ENCODE data around the gene QSOX1.

The QSOX1 gene

DNA sequence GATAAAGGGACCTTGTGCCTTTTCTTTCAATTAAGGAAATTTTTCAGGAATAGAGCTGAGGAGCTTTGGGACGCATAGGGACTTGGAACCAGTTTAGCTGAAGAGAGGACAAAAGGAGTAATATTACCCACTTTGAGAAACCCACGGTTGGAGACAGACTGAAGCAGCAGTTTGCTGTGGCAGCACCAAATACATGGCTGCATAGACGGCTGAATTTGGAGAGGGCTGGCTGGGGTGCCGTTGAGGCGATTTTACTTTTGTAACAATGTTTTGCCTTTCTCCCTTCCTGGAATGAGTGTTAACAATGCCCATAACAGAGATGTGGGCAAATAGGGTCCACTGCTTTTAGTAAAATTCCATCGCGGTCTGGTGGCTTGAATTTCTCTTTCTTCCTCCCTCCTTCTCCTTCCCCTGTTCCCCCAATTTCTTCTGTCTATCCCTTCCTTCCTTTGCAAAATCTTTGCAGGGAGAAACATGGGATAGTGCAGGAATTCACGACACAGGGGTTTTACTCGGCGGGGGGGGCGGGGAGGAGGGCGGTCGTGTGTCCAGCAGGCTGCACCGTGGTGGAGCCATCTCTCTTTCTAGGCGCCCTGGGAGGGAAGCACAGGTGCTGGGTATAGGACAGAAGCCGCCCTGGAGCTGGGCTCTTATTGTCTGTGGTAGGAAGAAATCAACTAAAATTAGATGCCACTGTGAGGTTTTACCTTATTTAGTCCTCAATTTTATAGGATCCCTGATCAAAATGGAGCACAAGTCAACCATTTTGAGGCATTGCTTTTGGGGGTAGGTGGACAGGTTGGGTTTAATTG, 82.2 kb downstream of the QSOX1 start:
- no peak for DNase-seq (ENCODE audit: low read depth)

GRCh38 chr1:180237869-180238476, 83.3 kb downstream of the QSOX1 start:
- DNase-seq (ENCODE audit: low read depth) = no peak

GRCh38 chr1:180238675-180239074, 84.0 kb downstream of the QSOX1 start:
- no peak for DNase-seq (ENCODE audit: low read depth)

- no peak for DNase-seq (ENCODE audit: low read depth)
Observed at GRCh38 chr1:180239145-180240096, 84.8 kb downstream of the QSOX1 start.

GRCh38 chr1:180241716-180242544, 87.3 kb downstream of the QSOX1 start:
- DNase-seq (ENCODE audit: low read depth) = no peak

DNA sequence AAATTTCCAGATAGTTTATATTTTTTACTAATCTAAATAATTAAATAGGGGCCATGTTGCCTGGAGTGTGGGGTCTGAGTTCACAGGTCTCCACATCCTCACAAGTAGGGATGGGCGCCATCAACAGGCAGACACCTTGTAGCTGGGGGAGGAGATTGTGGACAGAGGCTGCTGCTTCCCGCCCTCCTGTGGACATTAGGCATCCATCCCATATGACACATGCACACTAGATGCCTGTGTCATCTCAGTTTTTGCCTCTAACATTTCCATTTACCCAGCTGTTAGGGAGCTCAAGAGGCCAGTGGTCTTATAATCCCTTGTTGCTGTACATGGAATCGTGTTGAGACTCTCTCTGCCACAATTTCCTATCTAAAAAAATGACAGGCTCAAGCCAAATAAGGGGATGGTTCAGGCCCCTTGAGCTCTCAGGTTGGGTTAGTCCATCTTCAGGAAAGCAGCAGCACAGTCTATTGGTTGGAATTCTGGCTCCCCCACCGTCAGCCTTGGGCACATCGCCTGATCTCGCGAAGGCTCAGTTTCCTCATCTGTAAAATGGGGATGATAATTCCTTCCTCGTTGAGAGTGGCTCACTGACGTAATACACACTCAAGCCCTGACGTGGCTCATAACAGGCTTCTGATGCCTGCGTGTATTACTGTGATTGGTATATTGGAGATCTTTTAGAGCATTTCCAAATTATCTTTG, 89.0 kb downstream of the QSOX1 start:
- DNase-seq (ENCODE audit: low read depth) = no peak

DNA sequence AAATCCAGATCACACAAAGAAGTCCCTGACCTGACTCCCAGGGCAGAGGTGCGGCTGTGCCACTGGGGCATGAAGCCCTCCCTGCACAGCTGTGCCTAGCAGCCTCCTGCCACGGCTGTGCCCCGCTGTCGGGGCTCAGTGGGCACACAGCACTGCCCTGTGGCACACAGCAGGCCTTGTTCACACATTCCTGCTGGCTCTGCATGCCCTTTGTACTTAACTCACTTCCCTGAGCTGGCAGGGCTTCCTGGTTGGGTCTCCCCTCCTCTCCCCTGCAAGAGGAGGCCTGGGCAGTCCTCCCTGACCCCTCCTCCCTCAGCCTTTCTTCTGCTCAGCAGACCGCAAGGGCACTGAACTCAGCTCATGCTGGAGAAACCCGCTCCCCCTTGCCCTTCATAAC, 90.2 kb downstream of the QSOX1 start:
- no peak for DNase-seq (ENCODE audit: low read depth)

- DNase-seq (ENCODE audit: low read depth) = no peak
Observed at GRCh38 chr1:180246579-180246978, 91.9 kb downstream of the QSOX1 start.

GRCh38 chr1:180247061-180247460, 92.4 kb downstream of the QSOX1 start:
- no peak for DNase-seq (ENCODE audit: low read depth)

DNA sequence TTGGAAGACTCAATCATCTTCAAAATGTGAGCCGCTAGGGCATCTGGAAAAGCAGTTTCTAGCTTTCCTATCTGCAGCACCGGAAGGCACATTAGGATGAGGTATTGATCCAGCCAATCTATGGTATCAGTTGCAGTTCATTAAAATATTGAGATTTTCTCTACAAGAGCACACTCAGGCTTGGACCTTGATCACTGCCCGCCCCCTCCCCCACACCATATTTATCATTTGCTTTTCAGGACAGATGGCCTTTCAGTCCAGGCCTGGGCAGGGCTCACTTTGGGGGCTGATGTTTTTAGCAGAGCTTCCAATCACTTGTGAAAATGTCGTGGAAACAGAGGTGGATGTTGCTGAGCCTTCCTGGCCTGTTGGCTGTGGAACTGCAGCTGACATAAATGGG, 92.9 kb downstream of the QSOX1 start:
- no peak for DNase-seq (ENCODE audit: low read depth)

DNA sequence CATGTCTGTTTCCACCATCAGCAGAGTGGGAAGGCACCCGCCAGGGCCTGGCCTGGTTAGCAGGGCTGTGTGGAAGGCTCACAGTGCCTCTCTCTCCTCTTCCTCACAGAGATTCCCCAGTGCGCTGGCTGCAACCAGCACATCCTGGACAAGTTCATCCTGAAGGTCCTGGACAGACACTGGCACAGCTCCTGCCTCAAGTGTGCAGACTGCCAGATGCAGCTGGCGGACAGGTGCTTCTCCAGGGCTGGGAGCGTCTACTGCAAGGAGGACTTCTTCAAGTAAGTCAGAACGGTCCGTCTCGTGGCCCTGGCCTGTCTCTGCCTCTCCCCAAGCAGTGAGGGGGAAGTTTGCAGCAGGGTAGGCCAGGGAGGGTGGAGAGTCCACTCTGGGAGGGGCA, 93.5 kb downstream of the QSOX1 start:
- DNase-seq (ENCODE audit: low read depth) = no peak

- DNase-seq (ENCODE audit: low read depth) = no peak
Observed at GRCh38 chr1:180248731-180249681, 94.3 kb downstream of the QSOX1 start.

DNA sequence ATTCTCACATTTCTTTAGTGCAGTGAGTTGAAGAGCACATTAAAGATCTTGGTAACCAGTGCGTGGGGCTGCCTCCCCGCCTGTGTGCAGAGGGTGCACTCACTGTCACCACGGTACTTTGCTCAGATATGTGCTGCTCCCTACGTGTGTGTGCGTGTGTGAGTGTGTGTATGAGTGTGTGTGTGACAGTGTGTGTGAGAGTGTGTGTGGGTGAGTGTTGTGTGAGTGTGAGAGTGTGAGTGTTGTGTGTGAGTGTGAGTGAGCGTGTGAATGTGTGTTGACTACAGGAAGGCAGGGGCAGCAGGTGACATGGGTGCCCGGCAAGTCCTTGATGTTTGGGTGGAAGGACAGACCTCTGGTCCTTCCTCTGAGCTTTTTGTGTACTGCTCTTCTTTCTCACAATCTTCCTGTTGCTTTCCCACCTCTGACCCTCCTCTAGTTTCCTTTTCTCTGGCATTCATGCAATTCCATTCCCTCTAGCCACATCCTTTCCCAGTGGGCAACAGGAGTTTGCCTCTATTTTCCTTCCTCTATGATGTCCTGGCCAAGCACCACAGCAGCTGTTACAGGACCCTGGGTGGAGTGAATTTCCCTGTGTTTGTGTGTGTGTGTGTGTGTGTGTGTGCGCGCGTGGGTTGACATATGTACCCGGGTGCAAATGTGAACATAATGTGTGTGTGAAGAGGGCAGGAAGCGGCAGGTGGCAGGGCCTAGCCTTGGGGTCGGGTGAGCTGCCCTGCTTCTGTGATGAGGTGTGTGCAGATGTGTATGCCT, 95.2 kb downstream of the QSOX1 start:
- no peak for DNase-seq (ENCODE audit: low read depth)

DNA sequence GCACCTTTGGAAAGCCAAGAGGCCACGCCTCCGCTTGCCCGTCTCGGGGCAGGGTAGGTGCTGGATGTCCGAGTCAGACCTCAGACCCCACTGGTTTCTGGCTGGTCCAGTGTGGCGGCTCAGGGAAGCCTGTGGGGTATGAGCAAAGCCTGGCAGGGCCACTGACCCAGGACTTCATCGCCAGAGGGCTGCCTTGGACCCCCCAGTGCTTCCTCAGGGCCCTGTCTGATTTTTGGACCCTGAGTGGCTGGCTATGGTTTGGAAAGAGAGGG, 95.8 kb downstream of the QSOX1 start:
- DNase-seq (ENCODE audit: low read depth) = no peak

DNA sequence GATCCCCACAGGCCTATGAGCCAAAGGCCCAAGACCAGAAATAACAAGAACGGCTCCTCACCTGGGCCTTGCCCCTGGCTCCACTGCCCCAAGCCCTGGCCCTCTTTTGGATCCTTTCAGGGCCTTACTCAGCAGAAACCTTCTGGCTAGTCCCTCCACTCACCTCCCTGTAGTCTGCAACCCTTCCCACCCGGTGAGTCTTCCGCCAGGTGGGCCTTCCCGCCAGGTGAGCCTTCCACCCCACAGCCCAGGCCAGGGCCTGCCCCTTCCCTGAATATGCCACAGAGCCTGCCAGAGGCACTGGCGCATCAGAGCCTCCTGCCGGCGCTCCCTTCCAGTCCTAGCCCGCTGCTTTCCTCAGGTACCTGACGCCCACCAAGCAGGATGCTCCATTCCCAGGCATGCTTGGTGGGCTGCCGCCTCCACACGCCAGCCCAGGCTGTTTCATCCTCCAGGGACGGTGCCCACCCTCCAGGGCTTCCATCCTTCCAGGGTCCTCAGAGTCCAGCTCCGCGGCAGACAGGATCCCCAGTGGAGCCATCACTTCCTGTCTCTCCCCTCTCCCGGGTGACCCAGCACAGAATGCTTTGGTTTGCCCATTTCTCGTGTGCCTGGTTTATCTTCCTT, 96.3 kb downstream of the QSOX1 start:
- no peak for DNase-seq (ENCODE audit: low read depth)

- no peak for DNase-seq (ENCODE audit: low read depth)
Observed at GRCh38 chr1:180251526-180252305, 97.0 kb downstream of the QSOX1 start.

DNA sequence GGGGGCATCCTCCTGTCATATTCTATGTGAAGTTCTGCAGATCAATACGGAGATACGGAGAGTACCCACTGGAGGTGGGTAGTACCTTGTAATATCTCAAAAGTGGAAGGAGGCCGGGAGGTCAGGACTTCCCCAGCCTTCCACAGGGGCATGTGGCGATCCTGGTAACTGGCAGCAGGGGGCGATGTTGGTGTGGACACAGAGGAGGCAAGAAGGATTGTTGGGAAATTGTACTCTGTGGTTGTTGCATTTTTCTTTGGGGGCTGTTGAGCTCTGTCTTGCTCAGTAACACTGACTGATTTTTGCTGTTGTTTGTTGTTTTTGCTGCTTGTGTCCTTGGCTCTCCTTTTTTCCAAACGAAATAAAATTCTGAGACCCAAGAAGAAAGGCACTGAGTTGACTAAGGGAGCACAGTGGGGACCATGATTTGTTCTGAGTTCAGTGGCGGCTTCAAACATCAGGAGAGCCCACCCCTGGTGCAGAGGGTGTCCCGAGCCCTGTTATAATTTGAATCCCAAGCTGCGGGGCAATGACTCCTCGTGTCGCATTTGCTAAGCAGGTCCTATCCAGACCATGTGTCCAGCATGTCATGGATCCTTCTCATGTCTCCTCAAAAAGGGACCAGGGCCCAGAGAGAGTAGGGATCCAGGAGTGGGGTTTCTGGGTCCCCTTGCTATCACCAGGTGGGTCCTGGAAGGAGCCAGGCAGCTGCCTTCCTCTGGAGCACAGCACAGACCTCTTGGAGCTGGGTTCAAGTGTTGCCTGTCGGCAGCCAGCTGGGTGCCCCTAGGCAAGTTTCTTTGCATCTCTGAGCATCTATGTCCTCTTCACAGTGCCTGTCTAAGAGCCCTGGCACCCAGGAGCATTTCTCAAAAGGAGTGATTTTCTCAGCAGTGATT, 98.2 kb downstream of the QSOX1 start:
- DNase-seq (ENCODE audit: low read depth) = peak; percentile 47

All from stimulated activated CD4-positive, alpha-beta T cell treated with anti-CD3 and anti-CD28 coated beads, Interleukin-2, amount 100 ng/mL, for 4 hours (primary cell).